GM19193 (cell line): ENCODE measurements around the gene VENTX.

Source experiments
- POLR2A ChIP-seq: IDR thresholded peaks from 4 replicates; pipeline ENCODE4 v1.6.1; 2011; ENCODE audit not compliant: insufficient read depth, insufficient read length; ENCODE audit errors: extremely low read depth

VENTX gene

GRCh38 chr10:133276435-133277201 lies 39.0 kb downstream of the VENTX start, which contains the start of gene ADAM8:
ADAM8 (minus strand) TSS chr10:133276868; CDS start chr10:133276817, 51 bp downstream.
- TF ChIP-seq POLR2A = peak; percentile 84

- no peak for TF ChIP-seq POLR2A
These were observed 39.8 kb downstream of the VENTX start for GRCh38 chr10:133277277-133277992.

- no peak for TF ChIP-seq POLR2A
These were observed 40.4 kb downstream of the VENTX start for GRCh38 chr10:133277993-133278576.

- TF ChIP-seq POLR2A = no peak
These were observed 41.1 kb downstream of the VENTX start for GRCh38 chr10:133278577-133279265.

GRCh38 chr10:133279326-133280226 lies 41.9 kb downstream of the VENTX start:
- TF ChIP-seq POLR2A = no peak

- no peak for TF ChIP-seq POLR2A
These were observed 42.9 kb downstream of the VENTX start for GRCh38 chr10:133280391-133281059.

GRCh38 chr10:133281084-133281483 lies 43.4 kb downstream of the VENTX start:
- TF ChIP-seq POLR2A = no peak

- no peak for TF ChIP-seq POLR2A
These were observed 44.1 kb downstream of the VENTX start for GRCh38 chr10:133281628-133282372.

GRCh38 chr10:133282846-133283390 lies 45.3 kb downstream of the VENTX start:
- no peak for TF ChIP-seq POLR2A

- no peak for TF ChIP-seq POLR2A
These were observed 46.3 kb downstream of the VENTX start for GRCh38 chr10:133283931-133284330.

- TF ChIP-seq POLR2A = no peak
These were observed 47.6 kb downstream of the VENTX start for GRCh38 chr10:133285217-133285616.

GRCh38 chr10:133286366-133286765 lies 48.7 kb downstream of the VENTX start:
- no peak for TF ChIP-seq POLR2A
